NCI-H1048 (cell line): ENCODE data around the gene CLDND2.

Source experiments
- DNase-seq: peaks from one replicate; lab custom pipeline; 2025; lab: John Stamatoyannopoulos, UW

Gene CLDND2

GRCh38 chr19:51382004-51382403 is 13.2 kb upstream of the CLDND2 start:
- DNase-seq: no peak

GRCh38 chr19:51380379-51380778 is 11.6 kb upstream of the CLDND2 start:
- no peak for DNase-seq

GRCh38 chr19:51377422-51377821 is 8.6 kb upstream of the CLDND2 start:
- DNase-seq: no peak

- DNase-seq: no peak
Measured at GRCh38 chr19:51375504-51376221, 6.9 kb upstream of the CLDND2 start.

- DNase-seq: no peak
Measured at GRCh38 chr19:51372649-51373504, 4.1 kb upstream of the CLDND2 start, which contains the start of gene NKG7. NKG7 (minus strand) TSS chr19:51372654; CDS start chr19:51372535, 119 bp downstream.

GRCh38 chr19:51372021-51372648 is 3.3 kb upstream of the CLDND2 start:
- no peak for DNase-seq

GRCh38 chr19:51371186-51371690 is 2.4 kb upstream of the CLDND2 start:
- no peak for DNase-seq

GRCh38 chr19:51370230-51370629 is 1.4 kb upstream of the CLDND2 start:
- no peak for DNase-seq

GRCh38 chr19:51367565-51368365 is 1.0 kb downstream of the CLDND2 start:
- DNase-seq: peak; percentile 83

GRCh38 chr19:51367255-51367564 is 1.6 kb downstream of the CLDND2 start:
- no peak for DNase-seq

- peak; percentile 82 for DNase-seq
Measured at GRCh38 chr19:51366389-51367254, 2.2 kb downstream of the CLDND2 start.

- no peak for DNase-seq
Measured at GRCh38 chr19:51365965-51366388, 2.8 kb downstream of the CLDND2 start, which contains the start of gene ETFB. ETFB (minus strand) TSS chr19:51366388; CDS start chr19:51366326, 62 bp downstream.

GRCh38 chr19:51365211-51365964 is 3.4 kb downstream of the CLDND2 start:
- DNase-seq: no peak

- no peak for DNase-seq
Measured at GRCh38 chr19:51364200-51365106, 4.3 kb downstream of the CLDND2 start.

GRCh38 chr19:51361239-51361638 is 7.6 kb downstream of the CLDND2 start:
- DNase-seq: no peak

- DNase-seq: no peak
Measured at GRCh38 chr19:51359294-51359693, 9.5 kb downstream of the CLDND2 start.

- DNase-seq: no peak
Measured at GRCh38 chr19:51357952-51358351, 10.9 kb downstream of the CLDND2 start.

- DNase-seq: no peak
Measured at GRCh38 chr19:51356159-51356801, 12.5 kb downstream of the CLDND2 start.
